Measurements from ENCODE around the gene APBB2.

APBB2 gene

DNA sequence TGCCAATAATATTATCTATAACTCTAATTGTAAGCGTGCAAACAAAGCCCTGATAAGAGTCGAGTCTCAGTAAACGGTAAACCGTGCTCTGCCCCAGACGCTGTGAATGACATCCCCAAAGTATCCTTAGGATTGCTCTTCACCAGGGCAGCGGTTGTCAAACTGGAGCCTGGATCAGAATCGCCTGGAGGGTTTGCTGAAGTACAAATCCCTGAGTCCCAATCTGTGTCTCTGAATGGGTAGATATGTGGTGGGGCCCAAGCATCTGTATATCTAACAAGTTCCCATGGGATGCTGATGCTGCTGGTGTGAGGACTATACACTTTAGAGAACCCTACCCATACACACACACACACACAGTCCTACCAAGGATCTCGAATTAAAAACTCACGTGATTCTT, 813 bp upstream of the APBB2 start:
- DNase-seq = no peak

DNA sequence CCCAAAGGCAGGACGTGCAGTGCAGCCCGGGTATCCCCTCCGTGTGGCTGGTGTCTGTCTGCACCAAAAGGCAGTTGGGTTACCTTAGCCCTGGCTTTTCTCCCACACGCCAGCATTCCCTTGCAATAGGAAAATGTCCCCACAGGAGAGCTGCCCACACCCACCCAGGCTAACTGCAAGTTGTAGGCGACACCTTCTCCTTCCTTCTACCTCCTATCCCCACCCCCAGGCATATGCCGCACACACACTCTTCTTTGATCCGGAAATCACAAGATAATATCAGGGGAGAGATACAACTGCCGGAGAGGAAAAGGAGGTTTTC, 444 bp upstream of the APBB2 start:
- no peak for DNase-seq

DNA sequence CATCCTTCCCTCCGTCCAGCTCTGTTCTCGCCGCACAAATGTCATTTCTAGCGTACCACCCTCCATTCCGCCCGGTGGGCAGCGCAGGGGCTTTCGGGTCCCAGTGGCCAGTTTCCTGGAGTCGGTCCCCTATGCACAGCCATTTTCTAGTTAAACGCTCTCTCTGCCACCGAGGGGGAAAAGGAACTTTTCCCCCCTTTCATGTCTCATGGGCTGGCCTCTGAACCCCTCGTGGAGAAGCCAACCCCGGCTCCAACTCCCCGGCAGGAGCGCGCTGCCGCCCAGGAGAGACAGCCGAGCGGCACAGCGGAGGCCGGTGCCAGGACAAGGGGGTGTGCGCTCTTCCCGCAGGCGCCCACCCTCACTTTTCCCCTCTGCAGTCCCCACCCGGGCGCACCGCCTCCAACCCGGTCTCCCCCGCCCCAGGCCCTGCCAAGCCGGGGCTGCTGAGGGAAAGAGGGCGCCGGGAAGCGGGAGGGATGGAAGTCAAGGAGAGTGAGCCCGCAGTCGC, 662 bp downstream of the APBB2 start:
- no peak for DNase-seq

DNA sequence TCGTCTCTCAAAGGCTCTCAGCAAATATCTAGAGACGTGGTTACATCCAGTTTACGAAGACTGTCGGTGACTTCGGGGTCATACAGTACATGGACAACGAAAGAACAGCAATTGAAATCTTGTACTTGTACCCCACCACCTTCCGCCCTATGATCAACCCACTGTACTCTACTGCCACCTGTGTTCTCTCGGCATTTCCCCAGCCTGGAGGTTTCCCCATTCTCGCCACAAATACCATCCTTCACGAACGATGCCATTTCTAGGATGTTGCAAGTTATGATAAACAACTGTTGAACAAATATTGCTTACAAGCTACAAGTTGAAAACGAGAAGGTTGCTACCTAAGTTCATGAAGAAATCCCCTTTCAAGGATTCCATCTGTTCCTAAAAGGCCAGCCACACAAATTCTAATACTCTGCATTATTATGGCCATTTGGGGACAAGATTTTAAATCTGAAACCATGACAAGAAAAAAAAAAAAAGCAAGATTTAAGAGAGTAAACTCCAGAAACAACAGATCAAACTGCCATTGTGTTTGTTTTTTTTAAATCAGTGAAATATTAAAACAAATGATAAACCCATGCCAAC, 1.6 kb downstream of the APBB2 start:
- no peak for DNase-seq

DNA sequence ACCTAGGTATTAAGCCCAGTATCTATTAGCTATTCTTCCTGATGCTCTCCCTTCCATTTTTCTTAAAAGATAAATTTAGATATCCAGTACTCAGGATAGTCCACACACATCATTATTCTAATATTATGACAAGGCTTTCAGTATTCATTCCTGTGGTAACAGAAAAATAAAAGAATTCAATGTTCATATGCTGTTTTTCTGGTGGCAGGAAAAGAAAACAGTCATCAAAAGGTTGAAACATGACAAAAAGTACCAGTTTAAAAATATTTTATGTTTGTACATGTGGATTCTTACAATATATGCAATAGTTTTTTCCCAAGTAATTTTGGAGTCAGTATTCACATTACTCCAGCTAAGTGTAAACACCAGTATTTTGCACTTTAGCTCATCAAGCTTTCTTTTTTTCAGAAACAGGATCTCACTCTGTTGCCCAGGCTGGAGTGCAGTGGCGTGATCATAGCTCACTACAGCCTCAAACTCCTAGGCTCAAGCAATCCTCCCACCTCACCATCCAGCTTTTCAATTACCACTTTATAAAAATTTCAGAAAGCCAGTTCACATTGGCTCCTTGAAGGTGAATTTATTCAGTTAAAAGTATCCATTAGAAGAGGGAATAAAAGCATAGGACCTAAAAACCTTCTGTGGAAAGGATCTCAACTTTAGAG, 2.3 kb downstream of the APBB2 start:
- no peak for DNase-seq

DNA sequence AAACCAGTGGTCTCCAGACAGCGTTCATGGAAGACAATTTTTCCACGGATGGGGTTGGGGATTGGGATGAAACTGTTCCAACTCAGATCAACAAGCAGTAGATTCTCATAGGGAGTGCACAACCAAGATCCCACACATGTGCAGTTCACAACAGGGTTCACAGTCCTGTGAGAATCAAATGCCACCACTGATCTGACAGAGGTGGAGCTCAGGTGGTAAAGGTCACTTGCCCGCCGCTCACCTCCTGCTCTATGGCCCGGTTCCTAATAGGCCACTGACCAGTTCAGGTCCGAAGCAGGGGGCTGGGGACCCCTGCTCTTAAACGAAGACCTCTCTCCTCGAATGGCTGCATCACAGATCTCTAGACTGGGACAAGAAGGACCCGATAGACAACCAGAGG, 4.4 kb downstream of the APBB2 start:
- DNase-seq = no peak

DNA sequence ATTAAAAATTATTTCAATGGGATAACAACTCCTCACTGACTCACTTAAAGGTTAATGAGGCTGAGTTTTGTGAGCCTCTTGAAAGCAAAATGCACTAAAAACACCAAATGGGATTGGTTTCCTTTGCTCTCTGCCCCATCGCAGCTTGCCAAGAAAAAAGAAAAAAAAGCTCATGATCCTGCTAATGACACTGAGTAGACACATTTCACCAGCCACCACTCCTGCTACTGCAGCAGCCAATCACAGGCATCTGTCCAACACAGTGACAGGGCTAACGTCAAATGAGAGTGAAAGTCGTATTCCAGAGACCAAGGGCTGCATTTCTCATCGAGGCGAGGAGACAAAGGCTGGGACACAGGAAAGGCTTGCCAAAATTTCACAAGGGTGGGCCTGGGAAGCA, 5.2 kb downstream of the APBB2 start:
- no peak for DNase-seq

DNA sequence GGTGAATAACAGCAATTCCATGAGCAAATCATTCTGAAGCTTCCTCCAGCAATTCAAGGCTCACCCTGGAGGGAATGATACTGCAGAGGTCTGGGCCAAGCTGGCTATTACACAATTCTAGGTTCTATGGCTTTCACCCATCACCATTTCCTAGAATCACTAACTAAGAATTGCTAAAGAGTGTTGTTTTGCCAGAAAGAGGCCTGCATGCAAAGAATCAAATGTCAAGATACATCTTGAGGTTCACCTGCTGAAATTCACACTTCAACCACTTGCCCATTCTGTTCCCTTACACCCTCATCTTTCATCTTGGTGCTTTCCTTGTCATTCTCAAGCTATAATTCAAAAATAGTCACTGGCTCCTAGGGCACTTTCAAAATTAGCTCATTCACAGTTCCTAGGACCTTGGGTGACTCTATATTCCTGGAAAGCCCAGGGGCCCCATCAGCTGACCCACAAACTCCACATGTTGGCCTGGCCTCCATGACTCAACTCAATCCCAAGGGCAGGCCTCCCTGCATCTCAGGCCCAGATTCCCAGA, 7.0 kb downstream of the APBB2 start:
- DNase-seq = no peak

DNA sequence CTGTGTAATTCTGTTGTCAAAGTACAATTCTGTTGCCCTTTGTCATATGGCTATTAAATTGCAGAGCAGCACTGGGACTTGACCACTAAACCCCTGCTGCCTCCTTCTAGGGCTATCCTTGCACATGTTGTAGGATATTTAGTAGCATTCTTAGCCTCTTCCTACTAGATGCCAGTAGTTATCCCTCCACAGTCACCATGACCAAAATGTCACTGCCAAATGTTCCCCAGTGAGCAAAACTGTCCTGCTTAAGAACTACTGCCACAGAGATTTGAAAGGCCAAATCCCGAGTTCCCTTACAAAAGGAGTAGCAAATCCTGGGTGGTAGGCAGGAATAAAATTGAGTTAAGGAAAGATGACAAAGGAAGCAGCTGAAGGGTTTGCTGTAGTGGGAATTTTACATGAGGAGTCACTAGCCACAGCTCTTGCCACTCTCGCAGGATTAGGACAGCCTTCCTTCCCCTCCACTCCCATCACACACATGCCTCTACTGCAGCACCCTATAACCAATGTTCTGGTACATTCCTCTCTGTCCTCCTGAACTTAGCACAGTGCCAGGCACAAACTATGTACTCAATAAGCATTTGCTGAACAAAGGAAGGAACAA, 8.4 kb downstream of the APBB2 start:
- DNase-seq = no peak

DNA sequence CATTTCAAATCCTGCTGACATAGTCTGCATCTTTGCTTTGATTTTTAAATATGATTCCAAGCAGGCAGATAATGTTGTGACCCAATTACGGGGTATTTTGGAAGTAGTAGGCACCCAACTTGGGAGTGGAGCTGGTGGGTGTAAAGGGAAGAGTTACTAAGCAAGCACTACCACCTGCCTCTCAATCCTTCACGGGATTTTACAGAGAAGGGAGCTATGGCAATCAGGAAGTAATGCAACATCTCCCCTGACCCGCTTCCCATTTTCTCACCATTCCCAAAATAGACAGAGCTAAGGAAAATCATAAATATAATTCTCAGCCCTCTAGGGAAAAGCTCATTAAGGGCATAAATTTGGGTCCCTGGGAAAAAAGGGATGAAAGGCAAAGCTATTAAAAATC, 9.2 kb downstream of the APBB2 start:
- no peak for DNase-seq

DNA sequence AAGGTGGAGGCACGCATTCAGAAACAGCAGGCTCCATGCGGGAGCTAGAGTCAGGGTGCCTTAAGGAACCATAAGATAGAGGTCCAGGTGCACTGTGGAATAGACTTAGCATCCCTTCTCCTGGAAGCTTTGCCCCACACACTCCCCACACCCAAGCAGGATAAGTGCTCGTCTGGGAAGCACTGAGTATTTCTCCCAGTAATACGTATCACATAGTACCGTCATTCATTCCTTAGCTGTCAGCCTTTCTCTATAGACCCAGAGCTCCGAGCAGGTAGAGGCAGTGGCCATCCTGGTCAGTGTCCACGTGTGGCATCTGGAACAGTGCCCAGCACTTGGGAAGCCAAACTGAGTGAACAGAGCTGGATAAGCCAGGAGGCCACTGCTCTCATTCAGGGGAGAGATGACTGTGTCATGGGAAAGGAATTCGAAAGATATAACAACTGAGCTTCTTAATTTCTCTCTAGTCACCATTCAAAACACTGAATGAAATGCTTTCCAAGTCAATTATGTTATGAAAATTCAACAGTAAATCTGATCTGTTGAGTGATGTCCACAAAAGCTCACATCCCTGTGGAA, 9.9 kb downstream of the APBB2 start:
- DNase-seq = no peak

DNA sequence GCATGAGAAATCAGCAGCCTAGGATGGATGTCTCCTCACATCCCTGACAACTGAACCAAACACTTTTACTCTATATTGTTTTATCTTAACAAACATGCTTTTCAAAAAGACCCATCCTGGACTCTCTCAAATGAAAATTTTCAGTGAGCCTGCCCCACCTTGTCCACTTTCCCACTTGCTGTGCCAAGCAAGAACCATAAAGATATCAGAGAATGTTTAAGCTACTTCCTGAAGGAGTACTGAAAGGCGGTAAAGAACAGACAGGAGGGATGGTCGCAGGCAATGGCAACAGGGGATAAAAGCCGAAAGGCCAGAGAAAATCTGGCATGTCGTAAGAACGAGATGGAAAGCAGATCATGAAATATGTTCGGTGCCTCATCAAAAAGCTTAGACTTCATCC, 10.5 kb downstream of the APBB2 start:
- DNase-seq = no peak

DNA sequence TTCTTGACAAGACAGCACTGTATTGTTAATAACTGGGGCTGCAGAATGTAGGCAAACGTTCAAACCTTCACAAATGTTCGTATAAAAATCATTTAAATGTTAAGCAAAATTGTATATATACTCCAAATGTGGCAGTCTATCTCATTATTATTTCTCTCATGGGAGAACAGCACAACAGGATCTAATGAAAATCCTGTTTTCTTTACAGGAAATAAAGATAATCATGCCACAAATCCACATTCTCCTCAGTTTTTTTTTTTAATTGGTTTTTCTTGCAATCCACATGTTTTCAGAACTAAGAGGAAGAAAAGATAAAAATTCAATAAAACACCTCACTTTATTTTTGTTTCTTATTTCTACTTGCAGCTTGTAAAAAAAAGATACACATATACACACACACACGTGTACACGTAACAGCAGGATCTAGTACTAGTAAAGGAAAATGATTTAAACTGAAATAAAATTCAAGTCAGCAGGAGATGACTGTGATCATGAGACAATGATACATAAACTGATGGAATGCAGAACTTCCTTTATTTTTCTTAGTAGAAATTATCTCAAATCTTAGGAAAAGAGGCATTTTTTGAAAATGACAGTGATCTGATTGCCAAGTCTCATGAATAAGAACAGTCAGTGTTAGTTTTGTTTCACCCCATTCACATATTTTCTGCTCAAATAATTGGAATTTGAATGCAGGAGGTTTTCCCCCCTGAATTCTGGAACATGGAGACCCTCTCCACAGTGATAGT, 11.3 kb downstream of the APBB2 start:
- DNase-seq = no peak

DNA sequence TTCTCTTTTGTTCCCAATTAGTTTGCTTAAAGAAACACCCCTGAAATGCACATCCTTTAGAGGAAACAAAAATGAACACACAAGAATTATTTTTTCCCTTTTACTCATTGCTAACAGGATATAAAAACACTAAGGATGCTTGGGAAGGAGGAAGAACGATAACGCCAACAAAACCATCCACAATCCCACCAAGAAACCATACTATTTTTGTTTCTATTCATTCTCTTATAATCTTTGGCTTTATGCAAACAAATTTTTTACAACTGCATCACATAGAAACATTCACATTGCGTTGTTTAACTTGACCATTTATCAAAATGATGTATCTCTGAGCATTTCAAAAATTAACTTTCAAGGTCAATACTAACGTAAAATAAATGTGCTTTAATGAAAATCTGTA, 12.0 kb downstream of the APBB2 start:
- DNase-seq = no peak

DNA sequence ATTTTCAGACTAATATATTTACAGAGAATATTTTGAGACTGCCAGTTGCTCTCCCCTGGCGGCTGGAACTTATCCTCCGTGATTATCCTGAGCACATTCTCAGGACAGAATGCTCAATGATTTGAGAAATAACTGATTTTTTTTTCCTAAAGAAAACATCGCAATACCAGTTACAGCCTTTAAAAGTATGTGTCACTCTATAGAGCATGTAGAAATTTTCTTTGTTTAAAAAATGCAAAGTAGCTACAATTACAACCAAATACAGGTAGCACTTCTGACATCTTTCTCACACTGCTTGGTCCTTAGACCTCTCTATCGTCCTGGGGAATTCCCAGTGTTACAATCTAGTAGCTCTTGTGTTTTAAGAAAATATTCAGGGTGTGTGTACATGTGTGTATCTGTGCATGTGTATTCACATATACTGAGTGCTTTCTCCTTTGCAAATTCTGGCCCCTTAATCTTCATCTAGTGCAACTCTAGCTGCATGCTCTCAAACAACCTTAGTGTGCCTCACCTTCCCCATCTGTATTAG, 13.8 kb downstream of the APBB2 start:
- DNase-seq = no peak

DNA sequence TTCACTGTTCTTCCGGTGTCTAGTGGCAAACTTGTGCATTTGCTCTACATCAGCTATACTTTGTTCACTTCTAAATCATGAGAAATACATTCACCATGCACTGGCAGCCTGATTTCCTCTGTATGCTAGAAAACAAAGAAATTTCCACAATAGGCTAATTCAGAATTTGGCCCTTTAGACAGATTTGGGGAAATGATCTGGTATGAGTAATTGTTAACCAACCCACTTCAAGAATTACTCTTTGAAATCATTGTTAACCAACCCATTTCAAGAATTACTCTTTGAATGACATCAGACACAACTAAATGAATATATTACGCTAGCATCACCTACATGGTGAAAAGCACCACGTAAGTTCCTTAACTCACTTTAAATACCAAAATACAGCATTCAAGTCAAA, 14.6 kb downstream of the APBB2 start:
- no peak for DNase-seq

DNA sequence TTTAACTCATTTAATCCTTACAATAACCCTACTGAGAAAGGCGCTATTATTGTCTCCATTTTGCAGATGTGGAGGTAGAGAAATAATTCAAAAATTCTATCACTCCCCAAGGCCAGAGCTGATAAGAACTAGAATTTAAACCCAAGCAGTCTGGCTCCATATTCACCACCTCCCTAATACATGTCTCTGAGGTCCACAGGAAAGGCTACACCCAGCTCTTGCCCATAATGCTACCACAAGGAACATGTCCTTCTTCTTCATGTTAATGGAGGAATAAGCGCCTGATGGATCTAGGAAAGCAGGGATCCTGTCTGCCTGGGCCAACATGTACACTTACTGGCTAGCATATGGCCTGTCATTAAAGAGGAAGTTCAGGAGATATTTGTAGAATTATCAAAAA, 16.3 kb downstream of the APBB2 start:
- no peak for DNase-seq

DNA sequence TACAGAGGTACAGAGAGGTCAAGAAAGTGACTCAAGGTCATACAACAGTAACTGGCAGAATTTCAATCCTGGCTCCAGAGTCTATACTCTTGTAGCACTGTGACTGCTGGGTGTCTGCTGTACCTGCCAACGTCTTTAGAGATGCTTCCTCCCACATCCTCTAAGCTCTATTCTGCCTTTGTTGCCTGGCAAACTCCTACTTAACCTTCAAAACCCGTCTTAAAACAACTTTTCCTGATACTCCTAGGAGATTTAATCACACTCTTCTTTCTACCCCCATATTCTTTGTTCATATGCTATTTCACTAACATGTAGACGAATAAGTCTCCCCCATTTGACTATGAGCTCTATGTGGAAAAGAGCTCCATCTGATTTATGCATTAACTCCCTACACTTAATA, 16.8 kb downstream of the APBB2 start:
- DNase-seq = no peak

DNA sequence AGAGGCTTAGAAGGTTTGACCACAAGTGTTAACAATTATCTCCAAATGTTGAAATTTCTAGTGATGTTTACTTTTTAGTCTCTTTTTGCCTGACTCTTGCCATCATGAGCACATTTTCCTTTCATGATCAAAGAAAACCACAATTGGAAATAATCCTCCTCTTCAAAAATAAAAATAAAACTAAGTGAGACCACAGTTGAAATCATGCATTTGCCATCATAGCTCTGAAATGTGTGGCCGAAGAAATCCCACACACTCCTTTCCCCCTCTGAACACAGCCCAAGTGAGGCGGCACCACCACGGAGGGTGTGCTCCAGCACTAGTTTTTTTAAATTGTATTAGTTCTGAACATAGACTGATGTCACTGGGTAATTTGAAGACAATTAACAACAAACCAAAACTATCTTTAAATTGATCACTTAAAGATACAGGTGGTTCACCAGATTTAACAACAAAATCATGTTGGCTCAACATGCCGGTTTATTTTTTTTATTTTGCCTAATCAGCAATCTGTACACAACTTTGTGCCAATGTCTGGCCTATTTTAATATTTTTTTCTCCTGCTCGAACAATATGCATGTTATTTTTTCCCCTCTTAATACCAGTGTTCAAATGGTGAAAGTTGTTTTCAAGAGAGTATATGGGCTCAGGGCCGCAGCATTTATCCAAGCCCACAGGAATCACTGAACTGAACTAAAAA, 17.6 kb downstream of the APBB2 start:
- DNase-seq = no peak

DNA sequence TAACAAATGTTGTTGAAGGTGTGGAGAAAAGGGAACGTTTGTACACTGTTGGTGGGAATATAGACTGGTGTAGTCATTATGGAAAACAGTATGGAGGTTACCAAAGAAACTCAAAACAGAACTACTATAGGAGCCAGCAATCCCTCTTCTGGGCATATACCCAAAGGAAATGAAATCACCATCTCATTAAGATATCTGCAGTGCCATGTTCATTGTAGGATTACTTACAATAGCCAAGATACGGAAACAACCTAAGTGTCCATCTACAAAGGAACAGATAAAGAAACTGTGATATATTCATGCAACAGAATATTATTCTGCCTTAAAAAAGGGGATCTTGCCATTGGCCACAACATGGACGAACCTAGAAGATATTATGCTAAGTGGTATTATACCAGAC, 22.2 kb downstream of the APBB2 start:
- DNase-seq = no peak

DNA sequence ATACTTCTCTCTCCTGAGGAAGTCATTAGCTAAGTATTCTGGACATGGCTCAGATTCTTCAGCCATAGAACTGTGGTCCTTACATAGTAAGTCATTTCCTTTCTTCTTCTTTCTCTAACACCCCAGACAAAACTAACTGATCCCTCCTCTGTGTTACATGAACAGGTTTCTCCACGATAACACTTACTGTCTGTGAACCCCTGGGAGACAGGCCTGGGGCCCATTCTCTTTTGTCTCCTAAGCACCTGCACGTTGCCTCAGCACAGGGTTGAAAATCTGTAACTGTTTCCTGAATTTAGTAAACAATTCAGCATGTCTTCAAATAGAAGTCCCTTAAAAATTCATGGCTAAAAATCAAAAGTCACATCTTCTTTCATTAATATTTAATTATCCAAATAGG, 24.7 kb downstream of the APBB2 start:
- no peak for DNase-seq

DNA sequence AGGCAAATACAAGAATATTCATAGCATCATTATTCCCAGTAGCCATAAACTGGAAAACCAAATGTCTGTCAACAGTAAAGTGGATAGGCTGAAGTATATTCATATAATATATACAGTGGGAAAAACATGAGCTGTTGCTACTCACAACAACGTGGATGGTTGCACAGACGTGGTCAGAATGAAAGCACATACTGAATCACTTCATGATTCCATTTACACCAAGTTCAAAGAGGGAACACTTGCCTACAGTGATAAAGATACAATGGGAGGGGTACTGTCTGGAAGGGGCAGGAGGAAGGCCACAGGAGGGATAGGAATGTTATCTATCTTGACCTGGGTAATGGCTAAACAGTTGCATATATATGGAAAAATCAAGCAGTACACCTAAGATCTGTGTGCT, 25.3 kb downstream of the APBB2 start:
- no peak for DNase-seq
